HG02763 (cell line): ENCODE measurements around the gene MTA1.
A peak's percentile ranks its signal among the peaks of the same experiment; 100 is the strongest.

ENCODE experiments used
- ATAC-seq: cut with Tn5 transposase; IDR thresholded peaks from one replicate; pipeline ENCODE4 v1.9.1; 2021; ENCODE audit warnings: mild to moderate bottlenecking, moderate library complexity; ENCODE audit not compliant: unreplicated experiment

Gene MTA1

DNA sequence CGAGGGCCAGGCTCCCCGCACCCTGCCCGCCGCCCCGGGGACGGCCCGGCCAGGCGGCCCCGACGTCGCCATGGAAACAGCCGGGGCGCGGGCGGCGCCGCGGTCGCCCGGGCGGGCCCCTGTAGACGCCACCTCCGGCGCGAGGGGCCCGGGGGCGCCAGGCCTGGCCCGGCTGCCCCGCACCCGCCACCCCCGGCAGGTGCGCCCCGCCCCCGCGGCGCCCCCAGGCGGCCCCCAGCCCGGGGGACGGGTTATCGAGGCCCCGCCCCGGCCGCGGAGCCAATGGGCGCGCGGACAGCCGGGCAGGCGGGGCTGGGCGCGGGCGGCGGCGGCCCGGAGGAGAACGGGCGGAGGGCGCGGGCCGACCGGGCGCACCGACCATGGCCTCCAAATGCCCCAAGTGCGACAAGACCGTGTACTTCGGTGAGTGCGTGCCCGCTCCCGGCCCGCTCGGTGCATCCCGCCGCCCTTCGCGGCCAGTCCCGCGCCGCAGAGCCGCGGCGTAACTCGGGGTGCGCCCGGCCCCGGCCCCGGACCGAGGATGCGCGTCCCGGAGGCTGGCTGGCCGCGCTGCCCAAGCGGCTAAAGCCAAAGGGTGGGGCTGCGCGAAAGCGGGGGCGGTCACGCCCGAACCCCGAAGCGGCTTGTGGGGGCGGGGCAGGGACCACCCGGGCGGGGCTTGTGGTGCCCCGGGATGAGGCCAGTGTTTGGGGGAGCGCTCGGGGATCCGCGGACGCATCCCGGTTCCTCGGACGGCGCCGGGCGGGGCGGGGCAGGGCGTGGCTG lies 55.0 kb downstream of the MTA1 start, which contains the start of gene CRIP2:
Gene CRIP2 (plus strand): TSS at position 339 of the 786 bp plus-strand sequence. CDS start 42 bp downstream, at position 381.
- ATAC-seq: no peak

DNA sequence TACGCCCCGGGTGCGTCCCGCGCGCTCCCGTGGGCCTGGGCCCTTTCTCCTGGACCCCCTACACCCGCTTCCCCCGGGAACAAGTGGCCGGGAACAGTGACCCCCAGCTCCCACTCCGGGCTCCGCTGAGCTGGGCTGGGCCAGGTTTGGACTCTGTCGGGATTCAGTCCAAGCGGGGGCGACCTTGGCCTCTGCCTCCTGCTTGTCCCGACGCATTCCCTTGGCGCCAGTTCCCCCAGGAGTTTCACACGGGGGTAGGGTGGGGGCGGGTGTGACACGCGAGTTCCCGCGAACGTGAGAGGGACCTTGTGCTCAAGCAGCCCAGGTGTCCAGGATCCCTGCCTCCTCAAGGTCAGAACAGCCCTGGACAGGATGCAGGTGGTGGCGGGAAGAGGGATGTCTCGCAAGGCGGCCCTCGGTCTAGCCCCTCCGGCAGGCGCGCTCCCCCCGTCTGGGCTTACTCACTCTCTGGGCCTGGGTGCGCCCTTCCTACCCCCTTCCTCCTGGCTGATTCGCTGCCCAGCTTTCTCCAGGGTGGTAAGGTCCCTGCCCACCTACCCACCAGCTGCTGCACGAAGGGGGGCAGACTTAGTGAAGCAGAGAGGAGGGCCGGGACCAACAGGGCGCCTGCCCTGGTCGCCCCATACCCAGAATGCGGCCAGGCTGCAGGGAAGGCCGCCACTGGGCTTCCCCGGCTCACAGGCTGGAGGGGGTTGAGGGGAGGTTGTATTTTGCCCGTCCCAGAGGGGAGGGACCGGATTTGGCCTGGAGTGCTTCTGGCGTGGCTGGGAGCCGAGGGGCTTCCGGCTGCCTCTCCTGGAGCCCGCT lies 55.9 kb downstream of the MTA1 start:
- ATAC-seq: no peak

DNA sequence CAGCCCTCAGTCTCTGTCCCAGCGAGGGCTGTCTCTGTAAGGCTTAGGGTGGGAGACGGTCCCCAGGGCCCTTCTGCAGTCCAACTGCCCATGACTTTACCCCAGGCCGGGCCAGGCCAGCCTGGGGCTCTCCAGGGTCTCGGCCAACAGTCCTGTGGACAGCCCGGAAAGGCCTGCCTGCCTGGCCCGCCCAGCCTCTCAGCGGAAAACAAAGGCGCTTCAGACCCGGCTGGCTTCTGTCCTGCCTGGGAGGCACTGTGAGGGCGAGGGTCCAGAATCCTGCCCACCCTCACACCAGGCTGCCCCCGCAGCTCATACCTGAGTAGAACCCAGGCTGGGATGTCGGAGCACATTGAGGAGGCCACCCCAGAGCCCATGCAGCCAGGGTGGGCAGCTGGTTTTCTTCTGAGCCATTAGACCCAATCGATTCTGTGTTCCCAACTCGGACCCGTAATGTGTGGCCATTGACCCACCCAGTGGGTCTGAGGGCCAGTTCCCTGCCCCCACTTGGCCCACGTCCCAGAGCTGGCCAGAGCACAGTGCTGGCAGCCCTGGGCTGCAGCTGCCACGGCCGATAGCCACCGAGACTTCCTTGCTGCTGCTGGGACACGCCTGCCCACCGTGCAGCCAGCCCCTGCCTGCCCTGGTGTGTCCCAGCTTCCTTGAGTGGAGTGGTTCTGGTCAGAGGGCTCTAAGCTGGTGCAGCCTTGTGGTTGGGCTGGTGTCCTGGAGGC lies 56.6 kb downstream of the MTA1 start:
- ATAC-seq: no peak

DNA sequence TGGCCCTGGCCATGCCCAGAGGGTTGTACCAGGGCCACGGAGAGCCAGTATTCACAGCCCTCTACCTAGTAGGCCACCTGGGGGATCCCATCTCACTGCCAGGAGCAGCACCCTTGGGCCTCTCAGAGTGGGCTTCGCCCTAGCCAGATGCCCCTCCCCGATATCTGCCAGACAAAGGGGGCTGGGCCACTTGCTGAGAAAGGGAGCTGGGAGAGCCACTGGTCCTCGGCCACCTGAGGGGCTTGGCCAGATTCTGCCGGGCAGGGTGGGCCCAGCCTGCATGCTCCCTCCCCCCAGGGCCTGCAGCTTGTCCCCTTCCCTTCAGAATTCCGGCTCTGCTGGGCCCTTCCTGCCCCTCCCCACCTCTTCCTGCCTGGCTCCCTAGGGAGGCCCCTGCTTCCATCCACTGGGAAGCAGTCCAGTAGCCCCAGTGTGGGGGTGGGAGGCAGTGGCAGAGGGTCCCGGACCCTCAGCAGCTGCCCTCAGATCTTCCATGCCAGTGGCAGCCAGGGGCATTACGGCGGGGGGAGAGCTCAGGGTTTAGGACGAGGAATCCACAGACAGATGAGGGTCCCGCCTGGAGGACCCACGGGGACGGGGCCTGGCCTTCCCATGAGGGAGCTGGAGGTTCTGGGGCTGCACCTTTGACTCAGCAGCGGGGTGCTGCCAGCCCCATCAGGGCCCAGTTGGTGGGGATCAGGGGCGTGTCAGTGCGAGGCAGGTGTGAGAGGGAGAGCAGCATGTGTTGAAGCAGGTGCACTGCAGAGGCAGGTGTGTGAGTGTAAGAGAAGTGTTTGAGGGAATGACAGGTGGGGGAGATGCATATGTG lies 57.4 kb downstream of the MTA1 start:
- no peak for ATAC-seq

DNA sequence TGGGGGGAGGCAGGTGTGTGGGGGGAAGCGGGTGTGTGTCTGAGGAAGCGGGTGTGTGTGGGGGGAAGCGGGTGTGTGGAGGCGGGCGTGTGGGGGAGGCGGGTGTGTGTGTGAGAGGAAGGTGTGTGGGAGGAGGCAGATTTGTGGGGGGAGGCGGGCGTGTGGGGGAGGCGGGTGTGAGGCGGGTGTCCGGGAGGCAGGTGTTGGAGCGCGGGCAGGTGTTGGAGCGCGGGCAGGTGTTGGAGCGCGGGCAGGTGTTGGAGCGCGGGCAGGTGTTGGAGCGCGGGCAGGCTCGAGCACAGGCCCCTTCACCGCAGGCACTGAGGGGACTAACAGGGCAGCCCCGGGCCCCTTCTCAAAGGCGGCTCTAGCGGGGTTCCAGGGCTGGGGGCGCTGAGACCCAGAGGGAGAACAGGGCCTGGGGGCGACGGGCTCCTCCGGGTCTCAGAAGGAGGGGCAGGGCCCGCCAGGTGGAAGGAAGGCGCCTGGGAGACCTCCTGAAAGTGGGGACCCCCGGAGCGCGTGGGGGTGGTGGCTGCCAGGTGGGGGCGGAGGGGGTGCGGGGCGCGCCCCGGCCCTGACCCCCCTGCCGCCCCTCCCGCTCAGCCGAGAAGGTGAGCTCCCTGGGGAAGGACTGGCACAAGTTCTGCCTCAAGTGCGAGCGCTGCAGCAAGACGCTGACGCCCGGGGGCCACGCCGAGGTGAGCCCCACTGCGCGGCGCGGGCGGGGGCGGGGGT lies 58.2 kb downstream of the MTA1 start:
- no peak for ATAC-seq

DNA sequence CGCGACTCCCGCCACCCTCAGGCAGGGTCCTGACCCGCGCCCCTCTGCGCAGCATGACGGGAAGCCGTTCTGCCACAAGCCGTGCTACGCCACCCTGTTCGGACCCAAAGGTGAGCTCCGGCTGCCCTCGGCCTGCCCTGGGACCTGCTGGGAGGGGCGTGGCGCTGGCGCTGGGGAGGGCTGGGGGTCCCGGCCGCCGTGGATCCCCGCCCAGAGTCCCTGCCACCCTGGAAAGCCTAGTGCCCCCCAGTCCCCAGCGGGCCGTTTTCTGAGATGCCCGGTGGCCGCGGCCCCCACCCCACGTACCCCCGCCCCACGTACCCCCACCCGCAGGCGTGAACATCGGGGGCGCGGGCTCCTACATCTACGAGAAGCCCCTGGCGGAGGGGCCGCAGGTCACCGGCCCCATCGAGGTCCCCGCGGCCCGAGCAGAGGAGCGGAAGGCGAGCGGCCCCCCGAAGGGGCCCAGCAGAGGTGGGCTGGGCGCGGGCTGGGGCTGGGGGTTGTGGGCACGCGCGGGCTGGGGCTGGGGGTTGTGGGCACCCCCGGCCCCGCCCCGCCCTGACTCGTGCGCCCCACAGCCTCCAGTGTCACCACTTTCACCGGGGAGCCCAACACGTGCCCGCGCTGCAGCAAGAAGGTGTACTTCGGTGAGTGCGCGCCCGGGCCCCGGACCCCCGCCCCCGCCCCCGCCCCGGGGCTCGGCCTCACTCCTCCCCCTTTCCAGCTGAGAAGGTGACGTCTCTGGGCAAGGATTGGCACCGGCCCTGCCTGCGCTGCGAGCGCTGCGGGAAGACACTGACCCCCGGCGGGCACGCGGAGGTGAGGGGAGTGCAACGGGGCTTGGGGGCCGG lies 59.0 kb downstream of the MTA1 start:
- ATAC-seq: no peak

DNA sequence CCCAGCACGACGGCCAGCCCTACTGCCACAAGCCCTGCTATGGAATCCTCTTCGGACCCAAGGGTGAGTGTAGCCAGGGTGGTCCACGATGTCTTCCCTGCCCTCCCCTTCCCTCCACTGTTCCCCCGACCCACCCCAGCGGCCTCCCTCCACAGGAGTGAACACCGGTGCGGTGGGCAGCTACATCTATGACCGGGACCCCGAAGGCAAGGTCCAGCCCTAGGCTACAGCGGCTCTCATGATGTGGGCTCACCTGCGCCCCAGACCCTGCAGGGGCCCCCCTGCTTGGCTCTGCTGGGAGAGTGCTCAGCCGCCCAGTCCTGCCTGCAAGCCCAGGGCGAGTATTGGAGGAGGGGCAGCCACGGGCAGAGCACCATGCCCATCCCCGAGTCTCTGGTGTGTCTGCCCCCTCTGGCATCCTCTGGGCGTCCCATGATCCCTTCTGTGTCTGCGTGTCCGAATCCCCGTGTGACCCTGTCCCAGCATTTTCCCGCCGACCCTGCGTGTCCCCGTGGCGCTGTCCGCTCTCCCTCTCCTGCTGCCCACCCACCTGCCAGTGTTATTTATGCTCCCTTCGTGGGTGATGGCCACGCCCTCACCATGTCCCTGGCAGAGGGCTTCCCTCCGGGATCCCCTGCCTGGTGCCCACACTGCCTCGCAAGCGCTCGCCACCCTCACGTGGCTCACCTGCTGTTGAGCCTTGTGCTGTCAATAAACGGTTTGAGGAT lies 60.0 kb downstream of the MTA1 start:
- ATAC-seq: no peak

DNA sequence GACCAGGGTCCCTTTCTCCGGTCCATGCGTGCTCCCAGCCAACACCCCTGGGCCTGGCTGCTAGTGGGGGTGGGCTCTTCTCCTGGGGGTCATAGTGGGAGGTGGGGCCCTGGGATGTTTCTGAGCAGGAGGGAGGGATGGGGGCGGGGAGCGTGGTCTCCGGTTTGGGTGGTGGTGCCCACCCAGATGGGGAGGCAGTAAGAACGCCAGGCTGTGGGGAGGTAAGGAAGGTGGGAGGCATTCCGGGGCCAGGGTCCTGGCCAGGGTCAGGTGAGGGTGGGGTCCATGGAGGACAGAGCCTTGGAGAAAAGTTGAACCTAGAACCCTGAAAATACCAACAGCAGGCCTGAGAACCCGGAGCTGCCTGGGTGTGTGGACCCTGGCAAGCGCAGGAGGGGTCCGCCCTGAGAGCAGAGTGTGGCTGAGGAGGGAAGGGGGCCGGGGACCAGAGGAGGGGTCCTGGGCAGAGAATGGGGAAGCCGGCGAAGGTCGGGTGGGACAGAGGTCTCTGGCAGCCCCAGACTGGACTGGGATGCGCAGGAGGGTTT lies 60.6 kb downstream of the MTA1 start:
- ATAC-seq: no peak

DNA sequence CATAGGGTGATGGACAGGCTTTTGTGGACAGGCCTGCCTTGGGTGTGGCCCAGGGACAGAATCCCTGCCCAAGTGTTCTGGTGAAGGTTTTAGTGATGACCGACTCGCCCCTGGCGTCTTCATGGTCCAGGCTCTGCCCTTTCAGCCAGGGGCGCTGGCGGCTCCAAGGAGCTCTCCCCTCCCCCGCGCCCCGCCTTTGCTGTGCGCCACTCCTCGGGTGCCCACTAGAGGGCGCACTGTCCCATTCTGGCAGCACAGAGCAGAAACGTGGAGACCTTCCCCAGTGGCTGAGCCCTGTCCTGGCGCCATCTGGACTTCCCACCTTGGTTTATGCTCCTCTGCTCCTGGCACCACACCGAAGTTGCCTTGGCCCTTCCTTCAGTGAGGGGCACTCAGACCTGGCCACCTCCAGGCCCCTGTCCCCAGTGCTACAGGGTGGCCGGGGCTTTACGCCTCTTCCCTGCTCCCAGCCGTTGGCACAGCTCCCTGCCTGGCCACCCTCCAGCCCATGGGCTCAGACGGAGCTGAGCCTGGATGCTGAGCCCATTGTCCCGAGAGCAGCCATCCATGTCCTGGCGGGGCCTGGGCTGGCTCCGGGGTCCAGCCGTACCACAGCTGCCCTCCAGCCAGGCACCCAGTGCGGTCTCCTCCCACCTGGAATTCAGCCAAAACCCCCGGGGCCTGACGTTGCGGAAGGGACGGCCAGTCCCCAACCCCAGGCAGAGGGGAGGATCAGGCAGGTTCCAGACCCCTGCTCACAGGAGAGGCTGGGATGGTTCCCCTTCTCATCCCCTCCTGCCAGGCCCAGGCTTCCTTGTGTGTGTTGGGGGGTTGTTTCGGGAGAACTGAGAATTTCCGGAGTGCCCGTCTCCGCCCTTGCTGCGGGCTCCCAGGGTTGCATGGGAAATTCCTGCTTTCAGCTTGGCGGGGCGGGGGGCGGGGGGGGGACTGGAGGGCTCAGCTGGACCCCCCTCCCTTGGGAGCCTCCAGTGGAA lies 61.5 kb downstream of the MTA1 start:
- peak; percentile 44 for ATAC-seq

DNA sequence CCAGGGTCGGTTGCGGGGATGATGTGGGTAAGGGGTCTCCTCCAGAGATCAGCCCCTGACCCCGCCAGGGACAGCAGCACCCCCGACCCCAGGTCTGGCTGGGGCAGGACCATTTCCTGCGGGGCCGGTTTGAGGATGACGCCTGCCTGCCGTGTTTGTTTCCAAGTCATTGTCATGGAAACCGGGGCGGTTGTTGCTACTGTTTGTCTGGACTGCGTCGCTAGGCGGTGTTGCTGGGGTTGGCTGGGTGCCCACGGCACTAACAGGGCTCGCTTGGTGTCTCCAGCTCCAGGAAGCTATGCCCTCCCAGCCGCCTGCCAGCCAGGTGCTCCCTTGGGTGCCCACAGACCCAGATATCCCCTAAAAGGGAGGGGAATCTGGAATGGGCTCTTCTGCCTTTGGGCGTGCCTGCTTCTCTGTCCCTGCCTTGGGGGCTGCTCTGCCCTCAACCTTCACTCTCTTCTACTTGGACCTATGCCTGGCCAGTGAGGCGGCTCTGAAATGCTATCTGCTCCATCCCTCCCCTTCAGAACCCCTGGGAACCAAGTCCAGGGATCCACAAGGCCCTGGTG lies 62.3 kb downstream of the MTA1 start:
- no peak for ATAC-seq

DNA sequence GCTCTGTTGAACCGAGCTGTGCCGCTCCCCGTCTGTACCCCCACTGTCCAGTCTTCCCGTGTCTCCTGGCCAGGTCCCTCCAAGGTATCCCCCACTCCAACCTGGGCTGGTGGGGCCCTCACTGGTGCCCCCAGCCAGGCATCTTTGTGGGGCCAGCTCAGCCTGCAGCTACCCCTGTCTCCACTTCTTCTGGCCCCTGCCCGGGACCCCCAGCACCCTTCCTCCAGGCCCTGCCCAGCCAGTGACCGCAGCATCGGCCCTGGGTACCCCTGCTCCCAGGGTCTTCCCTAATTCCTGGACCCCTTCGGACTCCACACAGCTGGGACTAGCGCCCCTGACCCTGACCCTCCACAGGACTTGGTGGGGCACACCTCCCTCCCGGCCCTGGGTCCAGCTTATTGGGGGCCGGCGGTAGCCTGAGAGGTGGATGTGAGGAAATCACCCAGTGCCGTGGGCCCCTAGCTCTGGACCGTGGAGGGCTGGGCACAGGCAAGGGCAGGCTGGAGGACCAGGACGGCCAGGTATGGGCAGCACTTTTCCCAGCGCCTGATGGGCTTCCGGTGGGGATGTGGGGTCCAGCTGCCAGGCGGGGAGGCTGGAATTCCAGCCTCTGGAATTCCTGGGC lies 63.0 kb downstream of the MTA1 start:
- no peak for ATAC-seq

DNA sequence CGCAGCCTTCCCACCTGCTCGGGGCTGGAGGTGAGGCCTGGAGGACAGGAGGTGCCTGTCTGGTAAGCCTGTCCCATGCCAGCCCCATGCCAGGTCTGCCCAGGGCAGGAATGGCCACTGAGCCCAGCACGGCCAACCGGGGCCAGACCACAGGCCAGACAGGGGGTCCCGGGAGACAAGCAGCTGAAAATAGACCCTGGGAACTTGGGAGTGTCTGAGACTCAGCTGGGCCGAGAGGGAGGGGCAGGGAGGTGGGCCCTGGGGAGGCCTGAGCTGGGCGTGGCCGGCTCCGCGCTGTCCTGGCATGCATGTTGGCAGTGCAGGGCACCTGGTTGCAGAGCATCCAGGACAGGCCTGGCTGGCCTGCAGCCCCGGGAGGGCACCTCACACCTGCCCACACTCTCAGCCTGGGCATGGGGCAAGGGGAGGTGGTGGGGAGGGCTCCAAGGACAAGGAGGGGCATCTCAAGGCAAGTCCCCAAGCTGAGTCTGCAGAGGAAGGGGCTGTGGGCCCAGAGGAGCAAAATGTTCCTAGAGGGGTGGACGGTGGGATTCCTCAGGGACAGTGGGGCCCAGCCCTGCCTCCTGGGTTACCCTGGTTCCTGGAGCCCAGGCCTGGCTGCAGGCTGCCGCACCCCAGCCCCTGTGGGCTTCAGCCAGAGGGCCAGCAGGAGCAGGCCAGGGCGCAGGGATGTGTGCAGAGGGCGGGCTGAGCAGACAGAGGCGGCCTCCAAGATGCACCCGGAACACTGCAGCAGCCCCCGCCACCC lies 63.9 kb downstream of the MTA1 start:
- ATAC-seq: no peak

DNA sequence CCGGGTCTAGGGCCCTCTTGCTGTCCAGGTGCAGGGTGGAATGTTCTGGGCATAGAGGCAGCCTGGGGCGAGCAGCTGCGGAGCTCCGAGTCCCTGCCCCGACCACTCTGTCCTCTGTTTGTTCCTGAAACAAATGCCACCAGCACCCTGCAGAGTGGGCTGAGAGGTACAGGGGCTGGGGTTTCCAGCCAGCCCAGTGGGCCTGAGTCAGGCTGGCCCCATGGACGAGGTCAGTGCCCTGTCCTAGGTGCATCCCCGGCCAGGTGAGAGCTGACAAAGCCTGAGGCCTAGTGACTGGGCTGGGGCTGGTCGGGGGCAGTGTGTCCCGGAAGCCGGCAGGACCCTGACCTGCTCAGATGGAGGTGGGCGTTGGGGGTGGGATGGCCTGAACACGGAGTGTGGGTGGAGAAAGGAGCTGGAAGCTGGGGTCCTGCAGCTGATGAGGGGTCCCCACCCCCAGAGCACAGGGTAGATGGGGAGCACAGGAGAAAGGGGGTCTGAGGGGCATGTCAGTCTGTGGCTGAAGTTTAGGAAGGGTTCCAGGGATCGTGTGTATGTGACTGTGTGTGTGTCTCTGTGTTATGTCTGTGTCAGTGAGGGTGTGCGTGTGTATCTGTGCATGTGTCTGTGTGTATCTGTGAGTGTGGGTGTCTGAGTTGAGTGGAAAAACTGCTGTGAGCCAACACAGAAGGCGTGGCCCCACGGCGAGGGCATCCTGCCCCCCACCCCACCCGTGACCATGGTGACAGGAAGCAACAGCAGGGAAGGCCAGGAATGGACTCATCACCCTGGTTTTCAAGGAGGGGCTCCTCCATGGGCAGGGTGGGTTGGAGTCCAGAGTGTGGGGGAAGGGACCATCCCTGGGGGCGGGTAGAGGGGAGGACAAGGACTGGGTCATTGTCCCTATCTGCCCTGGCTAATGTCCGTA lies 64.7 kb downstream of the MTA1 start:
- no peak for ATAC-seq

DNA sequence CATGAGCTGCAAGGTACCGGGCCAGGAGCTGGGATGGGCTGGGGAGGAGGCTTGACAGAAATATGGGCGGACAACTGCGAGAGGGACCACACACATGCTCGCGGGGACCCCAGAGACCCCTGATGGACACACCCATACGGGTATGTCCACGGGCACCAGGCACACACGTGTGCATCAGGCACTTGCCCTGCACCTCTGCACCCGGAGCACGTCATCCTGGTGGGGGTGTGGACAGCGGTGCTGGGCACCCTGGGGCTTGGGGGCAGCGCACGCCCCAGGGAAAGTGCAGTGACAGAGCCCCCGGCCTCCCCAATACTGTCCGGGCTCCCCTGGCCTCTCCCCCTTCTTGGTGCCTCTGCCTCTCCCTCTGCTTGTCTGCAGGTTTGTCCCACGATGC lies 65.4 kb downstream of the MTA1 start:
- no peak for ATAC-seq
